ENCODE measurements around the gene GMEB1.

DNA sequence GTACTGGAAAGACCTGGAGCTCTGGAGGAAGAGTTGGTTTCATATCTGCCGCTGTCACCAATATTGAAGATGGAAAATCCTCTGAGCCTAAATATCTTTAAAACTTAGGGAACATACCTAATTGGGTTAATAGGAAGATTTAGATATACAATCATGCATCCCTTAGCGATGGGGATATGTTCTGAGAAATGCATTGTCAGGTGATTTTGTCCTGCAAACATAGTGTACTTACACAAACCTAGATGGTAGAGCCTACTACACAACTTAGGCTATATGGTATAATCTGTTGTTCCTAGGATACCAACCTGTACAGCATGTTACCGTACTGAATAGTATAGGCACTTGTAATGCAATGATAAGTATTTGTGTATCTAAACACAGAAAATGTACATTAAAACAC lies 90.7 kb downstream of the GMEB1 start:
- TF ChIP-seq, protein P1, sequence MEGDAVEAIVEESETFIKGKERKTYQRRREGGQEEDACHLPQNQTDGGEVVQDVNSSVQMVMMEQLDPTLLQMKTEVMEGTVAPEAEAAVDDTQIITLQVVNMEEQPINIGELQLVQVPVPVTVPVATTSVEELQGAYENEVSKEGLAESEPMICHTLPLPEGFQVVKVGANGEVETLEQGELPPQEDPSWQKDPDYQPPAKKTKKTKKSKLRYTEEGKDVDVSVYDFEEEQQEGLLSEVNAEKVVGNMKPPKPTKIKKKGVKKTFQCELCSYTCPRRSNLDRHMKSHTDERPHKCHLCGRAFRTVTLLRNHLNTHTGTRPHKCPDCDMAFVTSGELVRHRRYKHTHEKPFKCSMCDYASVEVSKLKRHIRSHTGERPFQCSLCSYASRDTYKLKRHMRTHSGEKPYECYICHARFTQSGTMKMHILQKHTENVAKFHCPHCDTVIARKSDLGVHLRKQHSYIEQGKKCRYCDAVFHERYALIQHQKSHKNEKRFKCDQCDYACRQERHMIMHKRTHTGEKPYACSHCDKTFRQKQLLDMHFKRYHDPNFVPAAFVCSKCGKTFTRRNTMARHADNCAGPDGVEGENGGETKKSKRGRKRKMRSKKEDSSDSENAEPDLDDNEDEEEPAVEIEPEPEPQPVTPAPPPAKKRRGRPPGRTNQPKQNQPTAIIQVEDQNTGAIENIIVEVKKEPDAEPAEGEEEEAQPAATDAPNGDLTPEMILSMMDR (IDR thresholded peaks at IDR 0.05; ENCODE audit: insufficient read depth, low read length, poor library complexity, severe bottlenecking) = no peak
- no peak for TF ChIP-seq EZH2phosphoT487 (conservative IDR thresholded peaks at IDR 0.05; ENCODE audit: low read length)

Measured in SU-DHL-6 (cell line).